Epidermal melanocyte (primary cell): ENCODE data around the gene KISS1.

Experiments used
- DNase-seq: peaks from one replicate; pipeline ENCODE4 v3.0.0; 2011; ENCODE audit warnings: low spot score; ENCODE audit not compliant: insufficient read length

The KISS1 gene

DNA sequence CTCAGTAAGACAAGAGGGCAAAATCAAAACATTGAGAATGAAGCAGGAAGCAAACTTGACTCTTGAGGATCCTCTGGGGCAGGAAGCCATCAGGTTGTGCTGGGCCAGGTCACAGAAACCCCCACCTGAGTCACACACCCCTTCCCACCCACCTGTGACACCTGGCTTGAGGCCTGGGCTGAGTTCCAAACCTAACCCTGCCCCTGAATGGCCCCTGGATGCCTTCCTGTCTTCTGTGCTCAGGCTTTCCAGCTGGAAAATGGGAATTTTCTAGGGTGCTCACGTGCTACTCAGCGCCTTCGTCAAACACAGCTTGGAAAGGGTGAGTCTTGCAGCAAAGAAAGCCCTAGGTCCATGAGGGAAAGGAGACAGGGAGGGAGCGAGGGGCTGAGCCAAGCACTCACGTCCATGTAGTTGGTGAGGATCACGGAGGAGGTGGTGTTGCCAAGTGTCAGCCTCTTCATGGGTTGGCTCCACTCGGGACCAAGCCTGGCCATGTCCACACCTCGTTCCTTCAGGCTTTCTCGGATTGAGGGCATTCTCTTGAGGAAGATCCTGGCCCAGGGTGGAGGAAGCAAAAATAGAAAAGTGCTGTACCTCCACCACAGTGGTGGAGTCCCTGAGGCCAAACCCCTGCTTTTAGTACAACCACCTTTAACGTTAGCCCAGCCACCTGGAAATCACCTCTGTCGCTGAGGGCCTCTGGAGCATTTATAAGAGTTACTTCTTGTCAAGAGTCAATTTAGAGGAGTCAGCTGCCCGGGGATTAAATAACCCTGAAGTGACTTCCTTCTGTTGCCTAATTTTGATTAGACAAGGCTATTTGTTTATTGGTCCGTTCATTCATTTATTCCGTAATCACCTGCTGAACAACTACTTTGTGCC, 34.4 kb downstream of the KISS1 start:
- no peak for DNase-seq

- DNase-seq, result no peak
Observed at GRCh38 chr1:204157962-204158361, 38.3 kb downstream of the KISS1 start.

DNA sequence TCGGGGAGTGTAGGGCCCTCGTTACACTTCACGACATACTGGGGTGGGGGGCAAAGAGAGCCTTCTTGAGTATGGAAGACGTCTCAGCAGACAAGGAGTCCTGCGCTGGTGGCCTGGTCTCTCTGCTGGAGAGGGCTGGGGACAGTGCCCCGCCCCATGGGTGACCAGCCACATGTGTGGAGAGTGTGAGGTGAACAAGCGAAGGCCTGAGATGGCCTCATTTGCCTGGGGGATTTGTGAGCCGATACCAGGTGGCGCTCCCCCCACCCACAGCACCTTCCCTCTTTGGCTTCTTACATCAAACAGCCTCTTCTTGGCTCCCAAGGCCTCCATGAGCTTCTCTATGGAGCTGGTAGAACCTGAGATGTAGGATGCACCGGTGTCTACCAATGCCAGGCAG, 40.4 kb downstream of the KISS1 start:
- DNase-seq, result no peak

DNA sequence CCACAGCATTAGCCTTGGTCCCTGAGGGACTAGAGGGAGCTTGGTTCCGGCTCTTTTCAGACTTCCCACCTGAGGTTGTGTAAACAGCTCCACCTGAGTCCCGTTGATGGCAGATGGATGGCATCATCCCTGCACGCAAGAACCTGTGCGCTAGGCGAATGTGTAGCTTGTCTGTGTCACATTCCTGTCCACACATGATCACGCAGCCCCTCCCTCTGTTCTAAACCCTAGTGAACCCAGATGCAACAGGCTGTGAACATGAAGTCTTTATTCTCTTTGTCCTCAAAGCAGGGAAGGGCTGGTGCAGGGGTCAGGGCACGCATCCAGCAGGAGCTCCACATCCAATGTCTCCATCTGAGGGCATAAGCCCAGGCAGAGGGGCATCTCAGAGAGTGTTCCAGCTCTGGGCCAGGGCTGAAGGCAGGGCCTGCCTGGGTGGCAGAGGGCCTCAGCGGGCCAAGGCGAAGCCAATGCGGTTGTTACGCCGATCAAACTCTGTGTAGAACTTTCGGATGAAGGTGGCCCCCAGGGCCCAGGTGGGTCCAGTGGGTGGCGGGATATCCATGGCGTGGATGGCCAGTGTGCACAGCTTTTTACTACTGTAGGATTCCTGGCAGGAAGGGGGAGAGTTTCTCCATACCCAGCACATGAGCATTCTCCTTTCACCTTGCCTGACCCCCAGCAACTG, 41.6 kb downstream of the KISS1 start:
- no peak for DNase-seq

DNA sequence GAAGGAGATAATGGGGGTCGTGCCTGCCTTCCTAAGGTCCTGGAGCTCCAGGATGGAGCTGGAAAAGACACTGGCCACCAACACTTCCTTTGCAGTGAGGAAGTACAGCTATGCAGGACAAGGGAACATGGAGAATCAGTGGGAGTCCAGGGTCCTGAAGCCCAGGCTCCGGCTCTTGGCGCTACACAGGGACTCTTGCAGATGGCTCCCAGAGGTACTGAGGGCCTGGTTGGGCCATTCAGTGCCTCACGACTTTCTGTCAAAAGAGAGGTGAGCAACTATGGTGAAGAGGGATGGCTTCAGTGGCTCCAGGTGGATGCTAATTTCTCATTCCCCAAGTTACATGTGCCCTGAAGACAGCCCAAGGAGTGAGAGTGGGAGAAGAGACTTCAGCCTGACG, 42.6 kb downstream of the KISS1 start:
- DNase-seq, result no peak

- DNase-seq, result no peak
Observed at GRCh38 chr1:204152310-204153044, 43.8 kb downstream of the KISS1 start.

DNA sequence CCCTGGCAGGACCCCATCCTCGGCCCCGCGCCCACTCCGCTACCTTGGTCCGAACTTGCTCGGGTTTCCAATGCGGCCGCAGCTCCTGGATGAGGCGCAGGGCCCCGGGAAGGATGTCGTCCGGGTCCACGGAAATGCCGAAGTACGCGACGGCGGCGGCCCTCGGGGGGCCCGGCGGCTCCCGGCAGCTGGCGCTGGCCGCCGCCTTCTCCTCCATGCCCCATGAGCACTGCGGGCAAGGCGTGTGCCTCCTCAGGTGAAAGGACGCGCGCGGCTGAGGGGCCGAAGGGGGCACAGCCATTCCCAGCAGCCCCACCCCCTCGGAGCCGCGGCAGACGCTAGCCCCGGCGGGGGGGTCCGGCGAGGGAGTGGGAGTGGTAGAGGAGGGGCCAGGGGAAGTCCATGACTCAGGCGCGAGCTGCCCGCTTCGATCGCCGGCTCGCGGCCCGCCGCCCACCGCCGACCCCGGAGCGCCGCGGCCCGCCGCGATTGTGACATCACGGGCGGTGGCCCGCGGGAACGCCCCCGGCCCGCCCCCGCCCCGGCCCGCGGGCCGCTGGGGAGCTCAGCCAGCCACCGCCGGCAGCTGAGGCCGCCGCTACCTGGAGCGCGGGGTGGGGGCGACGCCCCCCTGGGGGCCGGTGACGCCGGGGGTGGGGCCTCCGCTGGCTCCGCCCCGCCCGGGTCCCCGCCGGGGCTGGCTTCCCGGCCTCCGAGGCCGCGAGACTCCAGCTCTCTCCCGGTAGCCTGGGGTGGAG, 44.6 kb downstream of the KISS1 start, which contains the start of gene ETNK2:
ETNK2 (minus strand) TSS at position 493 of the 758 bp plus-strand sequence; CDS start at position 301, 192 bp downstream.
- peak; percentile 86 for DNase-seq

DNA sequence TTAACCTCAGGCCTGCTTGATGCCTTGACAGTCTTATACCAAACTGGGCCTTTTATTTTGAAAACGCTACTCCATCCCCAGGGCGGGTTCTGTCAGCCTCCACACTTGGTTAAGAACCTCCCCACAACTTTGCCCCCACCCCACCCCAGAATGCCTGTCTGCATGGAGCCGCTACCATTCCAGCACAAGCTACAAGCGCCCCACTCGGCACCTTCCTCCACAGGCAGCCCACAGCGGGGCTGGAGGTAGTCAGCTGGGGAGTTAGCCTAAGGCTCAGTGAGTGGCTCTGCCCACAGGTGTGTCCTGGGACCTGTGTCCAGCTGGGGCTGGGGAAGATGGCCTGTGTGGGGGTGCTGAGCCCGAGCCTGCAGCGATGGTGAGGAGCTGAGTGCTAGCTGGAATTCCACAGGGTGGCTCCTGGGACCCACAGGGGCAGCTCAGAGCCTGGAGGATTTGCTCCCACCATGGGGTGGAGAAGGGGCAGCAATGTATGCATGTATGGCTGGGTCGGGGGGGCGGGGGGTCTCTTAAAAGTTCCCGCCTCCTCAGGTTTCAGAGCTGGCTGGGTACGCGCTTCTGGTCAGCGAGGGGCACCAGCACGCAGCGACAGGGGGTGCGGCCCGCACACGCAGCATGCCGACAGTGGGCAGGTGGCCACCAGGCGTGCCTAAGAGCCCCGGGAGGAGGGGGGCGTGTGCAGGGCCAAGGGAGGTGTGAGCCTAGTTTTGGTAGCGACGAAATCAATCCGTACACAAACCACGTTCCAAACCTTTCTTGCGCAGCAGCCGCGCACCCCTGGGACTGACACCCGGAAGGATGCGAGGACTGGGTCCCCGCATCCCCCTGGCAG, 45.4 kb downstream of the KISS1 start:
- DNase-seq, result no peak

- DNase-seq, result no peak
Observed at GRCh38 chr1:204149635-204150565, 46.4 kb downstream of the KISS1 start.

- DNase-seq, result no peak
Observed at GRCh38 chr1:204149107-204149506, 47.2 kb downstream of the KISS1 start.

DNA sequence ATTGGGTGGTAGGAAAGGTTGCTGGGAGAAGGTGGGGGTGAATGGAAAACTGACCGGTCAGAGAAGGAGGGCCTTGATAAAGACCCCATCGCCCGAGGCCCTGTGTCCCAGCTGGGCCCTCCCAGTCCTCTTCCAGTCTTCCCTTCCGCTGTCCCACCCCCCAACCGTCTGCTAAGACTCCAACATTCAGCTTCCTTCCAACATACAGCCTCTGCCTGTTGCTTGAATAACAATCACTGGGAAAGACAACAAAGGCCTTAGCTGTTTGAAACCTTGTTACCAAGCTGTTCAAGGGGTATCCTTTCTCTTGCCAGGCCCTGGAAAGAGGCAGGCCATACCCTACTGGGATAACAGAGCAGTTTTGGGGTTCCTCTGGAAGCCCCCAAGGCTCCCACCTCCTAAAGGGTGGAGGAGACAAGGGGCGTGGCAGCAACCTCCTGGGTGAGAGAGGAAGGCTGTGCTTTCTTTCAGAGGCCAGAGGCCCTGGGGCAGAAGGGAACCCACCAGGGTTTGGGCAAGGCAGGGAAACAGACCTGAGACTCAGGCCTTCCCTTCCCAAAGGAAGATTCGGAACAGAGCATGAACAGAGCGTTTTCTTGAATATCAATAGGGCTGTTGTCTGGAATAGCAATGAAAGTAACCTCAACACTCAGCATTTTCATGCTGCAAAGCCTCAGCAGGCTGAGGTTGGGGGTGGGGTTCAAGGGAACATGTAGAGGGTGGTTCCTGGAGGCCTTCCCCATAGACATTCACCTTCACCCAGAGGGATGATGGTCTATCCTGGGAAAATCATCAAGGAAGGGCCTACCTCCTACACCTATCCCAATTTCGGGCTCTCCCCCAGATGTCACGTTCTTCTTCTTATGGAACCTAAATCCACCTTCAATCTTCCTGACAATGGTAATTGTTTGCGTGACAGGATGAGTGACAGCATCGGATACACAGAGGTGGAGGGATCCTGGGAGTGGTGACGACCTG, 48.6 kb downstream of the KISS1 start:
- DNase-seq, result peak; percentile 73

- no peak for DNase-seq
Observed at GRCh38 chr1:204146965-204147364, 49.3 kb downstream of the KISS1 start.

DNA sequence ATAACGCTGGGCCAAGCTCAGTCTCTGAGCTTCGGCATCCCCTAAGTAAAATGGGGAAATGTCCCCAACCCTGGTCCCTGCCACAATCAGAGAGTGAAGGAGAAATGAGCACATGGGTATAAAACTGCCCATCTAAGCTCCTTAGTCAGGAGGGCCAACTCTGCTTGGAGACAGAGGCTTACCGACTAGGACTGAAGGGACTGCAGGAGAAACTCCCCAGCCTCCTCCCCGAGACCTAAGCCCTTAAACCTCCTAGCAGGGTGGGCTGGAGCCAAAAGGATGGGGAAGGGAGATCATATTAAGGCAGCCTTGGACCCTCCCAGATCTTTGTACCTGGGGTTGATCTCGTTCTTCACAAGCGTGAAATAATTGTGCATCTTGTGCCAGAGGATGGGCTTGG, 50.0 kb downstream of the KISS1 start:
- DNase-seq, result no peak

GRCh38 chr1:204145033-204145504, 51.2 kb downstream of the KISS1 start:
- DNase-seq, result no peak

- no peak for DNase-seq
Observed at GRCh38 chr1:204143276-204144041, 52.8 kb downstream of the KISS1 start.

GRCh38 chr1:204142032-204142974, 54.0 kb downstream of the KISS1 start:
- no peak for DNase-seq
